HepG2 (cell line): ENCODE measurements around the gene TRIM15. TPM values are rescaled to one million over a fixed set of nuclear protein-coding genes. Genes with fewer than 3 reads are reported as not detected.

Experiments used
- CEBPG ChIP-seq: IDR thresholded peaks from 2 replicates; pipeline ENCODE4 v1.6.1; 2016
- CENPX ChIP-seq: sonication (generic); formaldehyde crosslinking; IDR thresholded peaks from 2 replicates; pipeline ENCODE4 v1.9.0; 2021; ENCODE audit warnings: mild to moderate bottlenecking, missing genetic modification reagents, moderate library complexity
- FOXA1 ChIP-seq, 2 experiments: fragments of 450-650 bp in 1 of 2; sonication (generic) in 1 of 2; formaldehyde crosslinking in 1 of 2; IDR thresholded peaks; 2 replicates each; pipeline versions ENCODE4 v1.4.0 to v1.6.1; 2016 to 2020; ENCODE audit warnings: missing genetic modification reagents in 1 of 2
- FOXA3 ChIP-seq: IDR thresholded peaks from 2 replicates; pipeline ENCODE4 v1.6.1; 2016; ENCODE audit warnings: missing genetic modification reagents, missing compliant biosample characterization
- GTF3A ChIP-seq: sonication (generic); formaldehyde crosslinking; conservative IDR thresholded peaks from 2 replicates; pipeline ENCODE4 v1.4.0; 2020; ENCODE audit warnings: mild to moderate bottlenecking, missing genetic modification reagents
- HES4 ChIP-seq: sonication (generic); formaldehyde crosslinking; IDR thresholded peaks from 2 replicates; pipeline ENCODE4 v1.9.0; 2021; ENCODE audit warnings: mild to moderate bottlenecking, missing genetic modification reagents, borderline replicate concordance
- MTERF4 ChIP-seq: sonication (generic); formaldehyde crosslinking; IDR thresholded peaks from 2 replicates; pipeline ENCODE4 v1.8.0; 2023; ENCODE audit warnings: mild to moderate bottlenecking, missing genetic modification reagents
- PBX3 ChIP-seq: sonication (generic); formaldehyde crosslinking; IDR thresholded peaks from 2 replicates; pipeline ENCODE4 v1.8.1; 2023; ENCODE audit warnings: missing genetic modification reagents, inconsistent platforms, borderline replicate concordance
- PRDM4 ChIP-seq: sonication (generic); formaldehyde crosslinking; IDR thresholded peaks from 2 replicates; pipeline ENCODE4 v1.9.0; 2021; ENCODE audit warnings: missing genetic modification reagents, borderline replicate concordance
- SP140L ChIP-seq: sonication (generic); formaldehyde crosslinking; IDR thresholded peaks from 2 replicates; pipeline ENCODE4 v1.4.0; 2020; ENCODE audit warnings: missing genetic modification reagents, borderline replicate concordance
- STAT5B ChIP-seq: sonication (generic); formaldehyde crosslinking; IDR thresholded peaks from 2 replicates; pipeline ENCODE4 v1.4.0; 2020; ENCODE audit warnings: missing genetic modification reagents
- ZBTB34 ChIP-seq: sonication (generic); formaldehyde crosslinking; IDR thresholded peaks from 2 replicates; pipeline ENCODE4 v1.8.0; 2022; ENCODE audit warnings: mild to moderate bottlenecking, missing genetic modification reagents
- ZC3H13 ChIP-seq: sonication (generic); formaldehyde crosslinking; IDR thresholded peaks from 2 replicates; pipeline ENCODE4 v1.8.1; 2023; ENCODE audit warnings: mild to moderate bottlenecking, missing genetic modification reagents, moderate library complexity
- ZFP82 ChIP-seq: sonication (generic); formaldehyde crosslinking; IDR thresholded peaks from 2 replicates; pipeline ENCODE4 v1.5.1; 2020; ENCODE audit warnings: mild to moderate bottlenecking, missing genetic modification reagents, borderline replicate concordance
- ZMYM3 ChIP-seq: sonication (generic); formaldehyde crosslinking; IDR thresholded peaks from 2 replicates; pipeline ENCODE4 v1.5.1; 2020; ENCODE audit warnings: mild to moderate bottlenecking, missing genetic modification reagents
- ZNF230 ChIP-seq: sonication (generic); formaldehyde crosslinking; IDR thresholded peaks from 2 replicates; pipeline ENCODE4 v1.4.0; 2020; ENCODE audit warnings: mild to moderate bottlenecking, missing genetic modification reagents
- ZNF232 ChIP-seq: sonication (generic); formaldehyde crosslinking; IDR thresholded peaks from 2 replicates; pipeline ENCODE4 v1.4.0; 2020; ENCODE audit warnings: missing genetic modification reagents, borderline replicate concordance
- ZNF619 ChIP-seq: sonication (generic); formaldehyde crosslinking; IDR thresholded peaks from 2 replicates; pipeline ENCODE4 v1.4.0; 2020; ENCODE audit warnings: mild to moderate bottlenecking, missing genetic modification reagents
- ZNF776 ChIP-seq: sonication (generic); formaldehyde crosslinking; IDR thresholded peaks from 2 replicates; pipeline ENCODE4 v1.4.0; 2020; ENCODE audit warnings: mild to moderate bottlenecking, missing genetic modification reagents
- polyA plus RNA-seq, 8 experiments: library from polyadenylated mRNA; depleted of rRNA in 3 of 8; stranded (reverse) in 7 of 8; unstranded in 1 of 8; fragments of >200 nt; fragmentation: Illumina TruSeq in 4 of 8; extraction: Trizol in 4 of 8; gene quantifications; 2 replicates each; pipeline versions ENCODE4 v1.2.1 to v1.2.3, GENCODE V29; 2011 to 2016; ENCODE audit warnings: low read depth in 4 of 8, missing spikeins in 1 of 8, mixed read lengths in 1 of 8; ENCODE audit not compliant: insufficient read depth in 1 of 8
- total RNA-seq, 5 experiments: library from RNA; depleted of rRNA; stranded (reverse); fragments of >200 nt; fragmentation: Illumina TruSeq; extraction: Trizol; gene quantifications; 2 replicates each; pipeline ENCODE4 v1.2.3, GENCODE V29; 2016; ENCODE audit warnings: low read depth in 1 of 5
- TF ChIP-seq, protein P1 (sequence below): IDR thresholded peaks from 2 replicates; pipeline ENCODE4 v1.6.1; 2016; ENCODE audit warnings: control low read depth
- TF ChIP-seq, protein P2 (sequence below): fragments of 450-650 bp; IDR thresholded peaks from 2 replicates; pipeline ENCODE4 v1.6.1; 2016

TRIM15 gene
- total and polyA plus RNA-seq, 2 of the 13 experiments (the other 11 are each of a cell fraction or from before 2014, with no cell fraction given), result 35.1 to 38.2 TPM

- peak; percentile 51; the same call in 1 of the 2 replicates for TF ChIP-seq HES4 (CRISPR knock-in tag)
- peak; percentile 63 for TF ChIP-seq FOXA3
- TF ChIP-seq PBX3, result 0 out of 2 replicates have a peak, but pooled peaks have one; percentile 58
- TF ChIP-seq ZNF230 (CRISPR knock-in tag), result peak; percentile 32; the same call in 1 of the 2 replicates
- no peak for TF ChIP-seq FOXA1 (IDR thresholded peaks at IDR 0.05)
- peak; percentile 60 for TF ChIP-seq FOXA1 (CRISPR knock-in tag; IDR thresholded peaks at IDR 0.05)
- TF ChIP-seq, protein P1, sequence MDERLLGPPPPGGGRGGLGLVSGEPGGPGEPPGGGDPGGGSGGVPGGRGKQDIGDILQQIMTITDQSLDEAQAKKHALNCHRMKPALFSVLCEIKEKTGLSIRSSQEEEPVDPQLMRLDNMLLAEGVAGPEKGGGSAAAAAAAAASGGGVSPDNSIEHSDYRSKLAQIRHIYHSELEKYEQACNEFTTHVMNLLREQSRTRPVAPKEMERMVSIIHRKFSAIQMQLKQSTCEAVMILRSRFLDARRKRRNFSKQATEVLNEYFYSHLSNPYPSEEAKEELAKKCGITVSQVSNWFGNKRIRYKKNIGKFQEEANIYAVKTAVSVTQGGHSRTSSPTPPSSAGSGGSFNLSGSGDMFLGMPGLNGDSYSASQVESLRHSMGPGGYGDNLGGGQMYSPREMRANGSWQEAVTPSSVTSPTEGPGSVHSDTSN (CRISPR knock-in tag), result no peak
- no peak for TF ChIP-seq GTF3A (CRISPR knock-in tag)
- TF ChIP-seq MTERF4 (CRISPR knock-in tag), result peak; percentile 95
- TF ChIP-seq, protein P2, sequence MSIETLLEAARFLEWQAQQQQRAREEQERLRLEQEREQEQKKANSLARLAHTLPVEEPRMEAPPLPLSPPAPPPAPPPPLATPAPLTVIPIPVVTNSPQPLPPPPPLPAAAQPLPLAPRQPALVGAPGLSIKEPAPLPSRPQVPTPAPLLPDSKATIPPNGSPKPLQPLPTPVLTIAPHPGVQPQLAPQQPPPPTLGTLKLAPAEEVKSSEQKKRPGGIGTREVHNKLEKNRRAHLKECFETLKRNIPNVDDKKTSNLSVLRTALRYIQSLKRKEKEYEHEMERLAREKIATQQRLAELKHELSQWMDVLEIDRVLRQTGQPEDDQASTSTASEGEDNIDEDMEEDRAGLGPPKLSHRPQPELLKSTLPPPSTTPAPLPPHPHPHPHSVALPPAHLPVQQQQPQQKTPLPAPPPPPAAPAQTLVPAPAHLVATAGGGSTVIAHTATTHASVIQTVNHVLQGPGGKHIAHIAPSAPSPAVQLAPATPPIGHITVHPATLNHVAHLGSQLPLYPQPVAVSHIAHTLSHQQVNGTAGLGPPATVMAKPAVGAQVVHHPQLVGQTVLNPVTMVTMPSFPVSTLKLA, result no peak
- TF ChIP-seq ZC3H13, result peak; percentile 74; the same call in 1 of the 2 replicates
- TF ChIP-seq SP140L (CRISPR knock-in tag), result peak; percentile 5; the same call in 1 of the 2 replicates
- no peak for TF ChIP-seq ZNF619
- 0 out of 2 replicates have a peak, but pooled peaks have one; percentile 12 for TF ChIP-seq CEBPG (CRISPR knock-in tag)
- no peak for TF ChIP-seq STAT5B (CRISPR knock-in tag)
- no peak for TF ChIP-seq ZFP82
- peak; percentile 98 for TF ChIP-seq ZMYM3
- TF ChIP-seq ZNF232 (CRISPR knock-in tag), result peak; percentile 83; the same call in 1 of the 2 replicates
- no peak for TF ChIP-seq CENPX (CRISPR knock-in tag)
- 0 out of 2 replicates have a peak, but pooled peaks have one; percentile 23 for TF ChIP-seq ZBTB34 (CRISPR knock-in tag)
- TF ChIP-seq ZNF776 (CRISPR knock-in tag), result peak; percentile 98
- TF ChIP-seq PRDM4, result no peak
These were observed 50.8 kb downstream of the TRIM15 start (continued) for GRCh38 chr6:30213957-30214656.
